OCI-LY3 (cell line): ENCODE measurements around the gene CYP26C1.

Experiments
- CTCF ChIP-seq: fragments of 200-600, 300-600 bp; sonication (generic); IDR thresholded peaks from 2 replicates; pipeline ENCODE4 v1.5.1; 2014; ENCODE audit warnings: antibody characterized with exemption, low read length, low read depth
- EZH2phosphoT487 ChIP-seq: fragments of 200-600 bp; shearing (Covaris generic); IDR thresholded peaks from 2 replicates; pipeline ENCODE4 v1.6.1; 2018; ENCODE audit warnings: antibody characterized with exemption, mixed run types, low read depth

- TF ChIP-seq CTCF: no peak
- TF ChIP-seq EZH2phosphoT487: no peak
Observed at GRCh38 chr10:93030409-93030808, 30.2 kb upstream of the CYP26C1 start.
